Gastroesophageal sphincter (tissue), 4 donors: ENCODE results near the gene SLC18B1. TPM values are rescaled to one million over a fixed set of nuclear protein-coding genes. Genes with fewer than 3 reads are reported as not detected.

Experiments used
- ATAC-seq: fragments of 150-250 bp; one replicate; pipeline ENCODE4 v1.9.1; 2016; ENCODE audit warnings: mild to moderate bottlenecking, moderate library complexity
- H3K27ac ChIP-seq, 4 donors: fragments of 200-600 bp; sonication (generic) in 3 of 4; 1 replicate in 3 of 4; 2 replicates in 1 of 4; pipeline ENCODE4 v1.5.1; 2016 to 2019
- H3K27me3 ChIP-seq: fragments of 200-600 bp; sonication (generic); one replicate; pipeline ENCODE4 v1.5.1; 2019
- H3K36me3 ChIP-seq, 2 donors: fragments of 200-600 bp; sonication (generic); one replicate each; pipeline ENCODE4 v1.5.1; 2019; ENCODE audit warnings: control low read depth in 1 of 2
- H3K4me1 ChIP-seq, 3 donors: fragments of 200-600 bp; sonication (generic); 1 replicate in 2 of 3; 2 replicates in 1 of 3; pipeline ENCODE4 v1.5.1; 2016 to 2019; ENCODE audit warnings: control low read depth in 2 of 3
- H3K4me3 ChIP-seq, 2 donors: fragments of 200-600 bp; sonication (generic); one replicate each; pipeline ENCODE4 v1.5.1; 2019; ENCODE audit warnings: mild to moderate bottlenecking in 1 of 2, moderate library complexity in 1 of 2
- H3K9me3 ChIP-seq, 3 donors: fragments of 200-600 bp; sonication (generic); one replicate each; pipeline ENCODE4 v1.5.1; 2017 to 2019; ENCODE audit warnings: control low read depth in 2 of 3
- EP300 ChIP-seq: sonication (generic); formaldehyde crosslinking; IDR thresholded peaks from one replicate; pipeline ENCODE4 v1.6.1; 2017; ENCODE audit warnings: antibody characterized with exemption, mild to moderate bottlenecking
- POLR2A ChIP-seq, 2 donors: fragments of 450-650 bp; IDR thresholded peaks; one replicate each; pipeline ENCODE4 v1.6.1; 2017; ENCODE audit warnings: antibody characterized with exemption in 2 of 2, mild to moderate bottlenecking in 2 of 2, moderate library complexity in 1 of 2
- POLR2AphosphoS5 ChIP-seq: sonication (generic); formaldehyde crosslinking; IDR thresholded peaks from one replicate; pipeline ENCODE4 v1.6.1; 2017; ENCODE audit warnings: antibody characterized with exemption
- WGBS, 2 donors: methylation state at CpG; one replicate each; pipeline ENCODE4 v1.1.5; 2018; ENCODE audit warnings: low coverage in 1 of 2; 5-methylcytosine and 5-hydroxymethylcytosine counted together
- total RNA-seq, 4 donors: library from RNA; depleted of rRNA; stranded (reverse); fragments of >200 nt; gene quantifications; one replicate each; pipeline ENCODE4 v1.1.0, GENCODE V29; 2016
- TF ChIP-seq, protein P1 (sequence below), 4 experiments: fragments of 200-600 bp in 2 of 4; fragments of 450-650 bp in 2 of 4; sonication (generic) in 1 of 4; IDR thresholded peaks; one replicate each; pipeline ENCODE4 v1.5.1; 2017 to 2019; ENCODE audit warnings: antibody characterized with exemption in 4 of 4, mild to moderate bottlenecking in 2 of 4, moderate library complexity in 2 of 4

The SLC18B1 gene
- 10 to 100 TPM in 1 of 4 donors, 1 to 10 TPM in 3; 7.1 to 12.9 (median 8.9) TPM for total RNA-seq

DNA sequence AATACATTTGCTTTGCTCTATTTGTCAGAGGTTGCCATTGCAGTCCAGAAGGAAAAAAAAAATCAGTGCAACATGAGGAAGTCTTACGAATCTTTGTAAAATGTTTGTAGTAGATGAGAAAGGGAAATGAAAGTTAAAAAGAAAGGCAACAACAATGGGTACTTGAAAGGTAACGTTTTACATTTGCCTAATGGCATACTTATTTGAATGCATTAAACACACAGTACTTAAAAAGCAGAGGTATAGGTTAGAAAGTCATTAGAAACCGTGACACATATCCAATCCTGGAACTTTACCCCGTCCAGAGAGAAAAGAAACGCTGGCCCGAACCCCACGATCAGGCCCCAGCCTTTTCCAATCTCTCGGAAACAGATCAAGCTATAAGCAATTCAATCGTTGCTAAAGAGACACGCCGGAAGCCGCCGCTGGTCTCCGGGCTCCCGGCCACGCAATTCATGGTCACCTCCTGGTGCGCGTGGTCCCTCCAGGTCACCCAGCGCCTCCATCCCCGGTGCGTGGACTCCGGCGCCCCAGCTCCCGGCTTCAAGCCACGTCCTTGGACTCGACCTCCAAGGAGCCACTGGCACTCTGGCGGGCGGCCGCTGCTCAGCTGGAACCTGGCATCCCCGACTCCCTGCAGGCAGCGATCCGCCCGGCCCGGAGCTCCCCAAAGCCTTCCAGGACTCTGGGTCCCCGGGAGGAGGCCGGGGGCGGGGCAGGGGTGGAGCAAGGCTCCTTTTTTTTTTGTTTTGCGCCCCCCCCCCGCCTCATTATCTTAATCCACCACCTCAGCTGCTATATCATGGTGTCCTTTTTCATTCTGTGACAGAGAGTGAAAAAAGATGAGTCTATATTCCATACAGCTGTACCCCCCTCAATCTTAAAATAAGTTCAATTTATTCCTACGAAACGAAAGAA is at the start of gene SLC18B1:
Gene SLC18B1, minus strand, starts transcription at position 687 of the 918 bp plus-strand sequence. Its CDS starts 181 bp downstream, at position 506.
- 0 to 1% methylated on average over 13 to 34 of the region's 41 CpGs for WGBS, 2 donors
- H3K27me3 ChIP-seq = no peaks in the 10 kb centered on the region

DNA sequence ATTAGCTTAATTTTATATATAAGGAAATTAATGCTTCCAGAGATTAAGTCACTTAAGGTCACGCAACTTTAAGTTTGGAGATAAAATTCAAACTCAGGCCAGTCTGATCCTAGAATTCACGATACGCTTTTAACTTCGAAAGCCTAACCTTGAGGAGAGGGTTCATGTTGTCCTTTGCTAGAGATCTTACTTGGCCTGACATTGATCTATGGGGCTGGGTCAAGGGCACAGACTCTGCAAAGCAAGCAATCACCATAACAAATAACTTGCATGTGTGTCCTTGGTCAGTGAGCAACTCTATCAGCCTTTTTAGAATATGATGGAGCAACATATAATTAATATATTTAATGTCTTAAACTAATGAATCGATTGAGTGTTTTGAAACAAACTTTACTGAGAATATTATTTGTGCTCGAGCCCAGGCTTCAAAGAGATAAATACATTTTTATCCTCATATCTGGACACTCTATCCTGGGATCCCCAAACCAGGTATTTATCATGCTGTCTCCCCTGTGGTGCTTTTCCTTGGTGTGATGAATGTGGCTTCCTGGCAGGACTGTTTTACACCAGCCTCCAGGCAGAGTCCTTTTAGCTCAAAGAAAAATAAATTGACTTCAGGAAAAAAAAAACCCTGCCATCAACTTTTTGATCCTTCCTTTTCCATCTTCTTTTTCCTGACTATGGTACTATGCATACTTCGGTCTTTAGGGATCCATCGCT is 45.0 kb upstream of the SLC18B1 start:
- no peaks in the 10 kb centered on the region for H3K4me1 ChIP-seq
- no peaks in the 10 kb centered on the region for H3K27me3 ChIP-seq
- no peak overlapping the region for H3K27ac ChIP-seq
- no peak for ATAC-seq
- H3K4me3 ChIP-seq = no peak overlapping the region
- no peaks in the 10 kb centered on the region for H3K36me3 ChIP-seq
- no peaks in the 10 kb centered on the region for H3K9me3 ChIP-seq
- TF ChIP-seq EP300 (no peak), POLR2A (IDR thresholded peaks at IDR 0.05) (no peak), POLR2AphosphoS5 (no peak)
- TF ChIP-seq, protein P1, sequence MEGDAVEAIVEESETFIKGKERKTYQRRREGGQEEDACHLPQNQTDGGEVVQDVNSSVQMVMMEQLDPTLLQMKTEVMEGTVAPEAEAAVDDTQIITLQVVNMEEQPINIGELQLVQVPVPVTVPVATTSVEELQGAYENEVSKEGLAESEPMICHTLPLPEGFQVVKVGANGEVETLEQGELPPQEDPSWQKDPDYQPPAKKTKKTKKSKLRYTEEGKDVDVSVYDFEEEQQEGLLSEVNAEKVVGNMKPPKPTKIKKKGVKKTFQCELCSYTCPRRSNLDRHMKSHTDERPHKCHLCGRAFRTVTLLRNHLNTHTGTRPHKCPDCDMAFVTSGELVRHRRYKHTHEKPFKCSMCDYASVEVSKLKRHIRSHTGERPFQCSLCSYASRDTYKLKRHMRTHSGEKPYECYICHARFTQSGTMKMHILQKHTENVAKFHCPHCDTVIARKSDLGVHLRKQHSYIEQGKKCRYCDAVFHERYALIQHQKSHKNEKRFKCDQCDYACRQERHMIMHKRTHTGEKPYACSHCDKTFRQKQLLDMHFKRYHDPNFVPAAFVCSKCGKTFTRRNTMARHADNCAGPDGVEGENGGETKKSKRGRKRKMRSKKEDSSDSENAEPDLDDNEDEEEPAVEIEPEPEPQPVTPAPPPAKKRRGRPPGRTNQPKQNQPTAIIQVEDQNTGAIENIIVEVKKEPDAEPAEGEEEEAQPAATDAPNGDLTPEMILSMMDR (IDR thresholded peaks at IDR 0.05) = no peak
- WGBS, 2 donors = 69 to 76% methylated on average over 8 of the region's 8 CpGs

More for the DNA sequence above, at the start of gene SLC18B1:
- peaks cover 0 to 14% of the 10 kb centered on the region in 2 donors for H3K36me3 ChIP-seq
- H3K4me1 ChIP-seq = peaks cover 0 to 10% (median 0%) of the 10 kb centered on the region in 3 donors
- H3K4me3 ChIP-seq = peak within 1 kb of the TSS; percentile 76 to 82
- no peaks in the 10 kb centered on the region for H3K9me3 ChIP-seq
- ATAC-seq = peak; percentile 80
- peak within 1 kb of the TSS in 1 of 4 donors; percentile 26 for H3K27ac ChIP-seq
- TF ChIP-seq, protein P1 (IDR thresholded peaks at IDR 0.05) = peak in 1 of 4 experiments; percentile 9
- TF ChIP-seq EP300 (no peak), POLR2A (IDR thresholded peaks at IDR 0.05) (no peak), POLR2AphosphoS5 (peak; percentile 9)

DNA sequence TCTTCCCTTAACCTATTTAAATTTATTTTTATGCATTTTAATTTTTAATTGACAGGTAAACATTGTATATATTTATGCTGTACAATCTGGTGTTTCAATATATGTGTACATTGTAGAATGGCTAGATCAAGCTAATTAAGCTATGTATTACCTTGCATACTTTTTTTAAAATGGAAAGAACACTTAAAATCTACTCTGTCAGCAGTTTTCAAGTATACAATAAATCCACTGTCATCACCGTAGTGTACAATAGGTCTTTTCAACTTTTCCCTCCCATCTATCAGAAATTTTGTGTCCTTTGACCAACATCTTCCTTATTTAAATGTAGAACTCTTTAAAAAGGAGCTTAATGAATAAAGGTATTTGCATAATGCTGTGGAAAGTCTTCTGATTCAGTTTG is 43.5 kb upstream of the SLC18B1 start:
- no peaks in the 10 kb centered on the region for H3K27me3 ChIP-seq
- TF ChIP-seq POLR2A (IDR thresholded peaks at IDR 0.05) (no peak), EP300 (no peak), POLR2AphosphoS5 (no peak)
- TF ChIP-seq, protein P1 (IDR thresholded peaks at IDR 0.05) = no peak
- H3K4me3 ChIP-seq = no peak overlapping the region
- H3K9me3 ChIP-seq = no peaks in the 10 kb centered on the region
- no peak for ATAC-seq
- WGBS, 2 donors = 45 to 64% methylated on average over 1 of the region's 1 CpG
- no peak overlapping the region for H3K27ac ChIP-seq
- no peaks in the 10 kb centered on the region for H3K4me1 ChIP-seq
- H3K36me3 ChIP-seq = no peaks in the 10 kb centered on the region

DNA sequence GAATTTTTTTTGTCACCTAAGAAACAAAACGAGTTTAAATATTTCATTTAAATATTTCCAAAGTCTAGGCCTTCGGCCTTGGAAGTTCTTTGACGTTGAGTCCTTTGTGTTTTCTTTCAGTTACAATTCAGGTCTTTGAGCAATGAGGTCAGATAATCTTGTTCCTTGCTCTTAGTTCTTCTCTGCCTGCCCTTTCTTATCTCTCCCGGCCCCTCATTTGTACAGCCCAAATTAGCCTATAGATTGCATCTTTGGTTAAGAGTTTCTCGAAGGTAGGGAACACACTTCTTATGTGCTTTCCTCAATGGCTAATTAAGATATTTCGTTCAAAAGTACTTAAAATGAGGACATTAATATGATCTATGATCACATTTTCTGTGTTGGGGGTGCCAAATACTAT is 34.5 kb upstream of the SLC18B1 start:
- WGBS, 2 donors = 84% methylated on average over 6 of the region's 6 CpGs
- H3K4me1 ChIP-seq = no peaks in the 10 kb centered on the region
- H3K36me3 ChIP-seq = no peaks in the 10 kb centered on the region
- no peak overlapping the region for H3K27ac ChIP-seq
- ATAC-seq = no peak
- TF ChIP-seq, protein P1 (IDR thresholded peaks at IDR 0.05) = no peak
- TF ChIP-seq POLR2A (IDR thresholded peaks at IDR 0.05) (no peak), EP300 (no peak), POLR2AphosphoS5 (no peak)
- no peaks in the 10 kb centered on the region for H3K9me3 ChIP-seq
- no peaks in the 10 kb centered on the region for H3K27me3 ChIP-seq
- no peak overlapping the region for H3K4me3 ChIP-seq
